Right cardiac atrium (tissue), 5 donors: ENCODE results near the gene SORCS3. TPM values are rescaled to one million over a fixed set of nuclear protein-coding genes. Genes with fewer than 3 reads are reported as not detected.

Source experiments
- ATAC-seq, 2 donors: fragments of 200-7000 bp; cut with Tn5 transposase; one replicate each; pipeline versions ENCODE4 v1.8.0 to v1.9.1; 2020; ENCODE audit warnings: moderate library complexity in 2 of 2, mild to moderate bottlenecking in 1 of 2
- DNase-seq, 3 donors: peaks; one replicate each; pipeline ENCODE4 v3.0.0-alpha.2; 2020
- H3K27ac ChIP-seq: one replicate; pipeline ENCODE4 v1.5.1; 2013; ENCODE audit warnings: mild to moderate bottlenecking, low read length, control low read depth, moderate library complexity
- H3K27me3 ChIP-seq: one replicate; pipeline ENCODE4 v1.6.1; 2013; ENCODE audit not compliant: control insufficient read depth, insufficient read depth
- H3K4me1 ChIP-seq: one replicate; pipeline ENCODE4 v1.6.1; 2013; ENCODE audit warnings: low read length; ENCODE audit not compliant: control insufficient read depth, insufficient read depth
- H3K4me3 ChIP-seq: one replicate; pipeline ENCODE4 v1.5.1; 2013; ENCODE audit warnings: low read length, control low read depth
- H3K9me3 ChIP-seq: one replicate; pipeline ENCODE4 v1.6.1; 2013; ENCODE audit warnings: low read length; ENCODE audit not compliant: control insufficient read depth
- WGBS: extraction: QIAGEN DNeasy Blood & Tissue Kit; methylation state at CpG from one replicate; pipeline ENCODE4 v1.1.7; 2013; 5-methylcytosine and 5-hydroxymethylcytosine counted together
- intact Hi-C, 4 donors: fragments of 100-400 bp; cut with DNase I; formaldehyde crosslinking; loops; one replicate each; pipeline versions ENCODE4 v1.11.0 to v1.14.0; 2022 to 2023
- polyA plus RNA-seq: library from polyadenylated mRNA; stranded (reverse); fragments of 200-250 nt; gene quantifications from one replicate; pipeline ENCODE4 v1.2.3, GENCODE V29; 2013
- total RNA-seq, 4 donors: library from RNA; stranded (reverse); fragmentation: NEBNext Ultra II Directional; extraction: Animal tissue kit (Norgen Biotek cat#: 25700); gene quantifications; one replicate each; pipeline ENCODE4 v1.2.1, GENCODE V29; 2021
- donor health status: healthy with polysubstance abuse.
- donor health status: DM: no; HTN: yes; CAD: no.
- donor health status: DM: no; HTN: no; CAD: no.
- donor health status: DM: no; HTN: yes; CAD: no; lungs with severe emphysema.
- donor health status: DM: yes; HTN: yes; CAD: no.

The SORCS3 gene
- total and polyA plus RNA-seq, 5 donors, result 0.03 to 0.11 (median 0.07) TPM; not detected in 2

- Histone ChIP-seq H3K9me3 (no peaks in the 10 kb centered on the region), H3K4me3 (no peak overlapping the region), H3K4me1 (no peaks in the 10 kb centered on the region), H3K27me3 (no peaks in the 10 kb centered on the region), H3K27ac (no peak overlapping the region)
- DNase-seq (no peak), ATAC-seq (peak in 1 of 2 donors; percentile 51)
- intact Hi-C loops, result no loop called here
- 42% methylated on average over 7 of the region's 7 CpGs for WGBS
These were observed 626.0 kb downstream of the SORCS3 start for GRCh38 chr10:105266966-105267539.

- H3K4me3 ChIP-seq, result no peak overlapping the region
- H3K4me1 ChIP-seq, result no peaks in the 10 kb centered on the region
- H3K9me3 ChIP-seq, result no peaks in the 10 kb centered on the region
- WGBS, result 42% methylated on average over 1 of the region's 1 CpG
- no peak overlapping the region for H3K27ac ChIP-seq
- H3K27me3 ChIP-seq, result no peaks in the 10 kb centered on the region
- ATAC-seq, result no peak
- intact Hi-C loops, result no loop called here
- DNase-seq, result no peak
These were observed 627.9 kb downstream of the SORCS3 start for GRCh38 chr10:105268961-105269360.

- DNase-seq (no peak), ATAC-seq (no peak)
- no peak overlapping the region for H3K4me3 ChIP-seq
- H3K27ac ChIP-seq, result no peak overlapping the region
- WGBS, result 80% methylated on average over 3 of the region's 3 CpGs
- H3K27me3 ChIP-seq, result no peaks in the 10 kb centered on the region
- intact Hi-C loops, result no loop called here
- H3K9me3 ChIP-seq, result no peaks in the 10 kb centered on the region
- H3K4me1 ChIP-seq, result no peaks in the 10 kb centered on the region
These were observed 628.6 kb downstream of the SORCS3 start for GRCh38 chr10:105269689-105270088.

- intact Hi-C loops, result no loop called here
- no peak for ATAC-seq
- 75% methylated on average over 3 of the region's 3 CpGs for WGBS
These were observed 633.5 kb downstream of the SORCS3 start for GRCh38 chr10:105274556-105275070.

GRCh38 chr10:105278439-105278838 is 637.3 kb downstream of the SORCS3 start:
- Histone ChIP-seq H3K4me1 (no peaks in the 10 kb centered on the region), H3K27me3 (no peaks in the 10 kb centered on the region), H3K4me3 (no peak overlapping the region), H3K9me3 (no peaks in the 10 kb centered on the region), H3K27ac (no peak overlapping the region)
- no peak for ATAC-seq
- 90% methylated on average over 7 of the region's 7 CpGs for WGBS
- DNase-seq, result no peak
- intact Hi-C loops, result no loop called here

More at GRCh38 chr10:105274556-105275070, 633.5 kb downstream of the SORCS3 start:
- Histone ChIP-seq H3K4me1 (no peaks in the 10 kb centered on the region), H3K9me3 (no peaks in the 10 kb centered on the region), H3K27ac (no peak overlapping the region), H3K4me3 (no peak overlapping the region), H3K27me3 (no peaks in the 10 kb centered on the region)
- DNase-seq, result no peak

GRCh38 chr10:105279101-105279500 is 638.0 kb downstream of the SORCS3 start:
- intact Hi-C loops, result no loop called here
- ATAC-seq (no peak), DNase-seq (no peak)
- no peaks in the 10 kb centered on the region for H3K27me3 ChIP-seq
- H3K4me3 ChIP-seq, result no peak overlapping the region
- H3K4me1 ChIP-seq, result no peaks in the 10 kb centered on the region
- H3K9me3 ChIP-seq, result no peaks in the 10 kb centered on the region
- H3K27ac ChIP-seq, result no peak overlapping the region

- DNase-seq (no peak), ATAC-seq (no peak)
- H3K4me1 ChIP-seq, result no peaks in the 10 kb centered on the region
- WGBS, result 59% methylated on average over 1 of the region's 1 CpG
- no peaks in the 10 kb centered on the region for H3K9me3 ChIP-seq
- intact Hi-C loops, result no loop called here
- no peak overlapping the region for H3K27ac ChIP-seq
- no peaks in the 10 kb centered on the region for H3K27me3 ChIP-seq
- H3K4me3 ChIP-seq, result no peak overlapping the region
These were observed 639.8 kb downstream of the SORCS3 start for GRCh38 chr10:105280895-105281294.

GRCh38 chr10:105284476-105285215 is 643.6 kb downstream of the SORCS3 start:
- no peak overlapping the region for H3K4me3 ChIP-seq
- 19% methylated on average over 1 of the region's 1 CpG for WGBS
- H3K9me3 ChIP-seq, result no peaks in the 10 kb centered on the region
- ATAC-seq (no peak), DNase-seq (no peak)
- intact Hi-C loops, result no loop called here
- no peak overlapping the region for H3K27ac ChIP-seq
- H3K27me3 ChIP-seq, result no peaks in the 10 kb centered on the region
- H3K4me1 ChIP-seq, result no peaks in the 10 kb centered on the region

GRCh38 chr10:105288026-105288425 is 646.9 kb downstream of the SORCS3 start:
- WGBS, result 53% methylated on average over 2 of the region's 2 CpGs
- no peaks in the 10 kb centered on the region for H3K4me1 ChIP-seq
- no peak for ATAC-seq
- H3K4me3 ChIP-seq, result no peak overlapping the region
- H3K27ac ChIP-seq, result no peak overlapping the region
- H3K9me3 ChIP-seq, result no peaks in the 10 kb centered on the region
- intact Hi-C loops, result no loop called here
- no peak for DNase-seq
- no peaks in the 10 kb centered on the region for H3K27me3 ChIP-seq

GRCh38 chr10:105288613-105289012 is 647.5 kb downstream of the SORCS3 start:
- Histone ChIP-seq H3K4me3 (no peak overlapping the region), H3K9me3 (no peaks in the 10 kb centered on the region), H3K4me1 (no peaks in the 10 kb centered on the region), H3K27me3 (no peaks in the 10 kb centered on the region), H3K27ac (no peak overlapping the region)
- no peak for ATAC-seq
- no peak for DNase-seq
- intact Hi-C loops, result no loop called here

GRCh38 chr10:105291571-105291970 is 650.5 kb downstream of the SORCS3 start:
- H3K4me3 ChIP-seq, result no peak overlapping the region

More at GRCh38 chr10:105291571-105291970, 650.5 kb downstream of the SORCS3 start:
- 53% methylated on average over 4 of the region's 4 CpGs for WGBS
- Histone ChIP-seq H3K9me3 (no peaks in the 10 kb centered on the region), H3K27me3 (no peaks in the 10 kb centered on the region), H3K27ac (no peak overlapping the region), H3K4me1 (no peaks in the 10 kb centered on the region)
- intact Hi-C loops, result no loop called here
- DNase-seq, result no peak
- ATAC-seq, result no peak
